NCI-H2196 (cell line): ENCODE data around the gene CACNA1D.

ENCODE experiments used
- DNase-seq: peaks from one replicate; lab custom pipeline; 2025; ENCODE audit not compliant: unreplicated experiment; lab: John Stamatoyannopoulos, UW

The CACNA1D gene

GRCh38 chr3:53803124-53803815, 308.9 kb downstream of the CACNA1D start:
- DNase-seq, result no peak

- DNase-seq, result no peak
These were observed 309.6 kb downstream of the CACNA1D start for GRCh38 chr3:53803816-53804695.

GRCh38 chr3:53804697-53805462, 310.5 kb downstream of the CACNA1D start:
- no peak for DNase-seq

- DNase-seq, result no peak
These were observed 311.2 kb downstream of the CACNA1D start for GRCh38 chr3:53805463-53806159.

- no peak for DNase-seq
These were observed 312.0 kb downstream of the CACNA1D start for GRCh38 chr3:53806182-53807116.

GRCh38 chr3:53807117-53807810, 312.9 kb downstream of the CACNA1D start:
- no peak for DNase-seq

- no peak for DNase-seq
These were observed 314.1 kb downstream of the CACNA1D start for GRCh38 chr3:53808496-53808895.

GRCh38 chr3:53809267-53809666, 314.9 kb downstream of the CACNA1D start:
- no peak for DNase-seq

GRCh38 chr3:53809764-53810400, 315.5 kb downstream of the CACNA1D start:
- no peak for DNase-seq

GRCh38 chr3:53811143-53811927, 316.9 kb downstream of the CACNA1D start:
- no peak for DNase-seq

GRCh38 chr3:53812434-53812833, 318.0 kb downstream of the CACNA1D start:
- no peak for DNase-seq

GRCh38 chr3:53813229-53813628, 318.8 kb downstream of the CACNA1D start:
- DNase-seq, result no peak

GRCh38 chr3:53813876-53814275, 319.5 kb downstream of the CACNA1D start:
- no peak for DNase-seq

GRCh38 chr3:53815067-53815466, 320.7 kb downstream of the CACNA1D start:
- DNase-seq, result no peak

- no peak for DNase-seq
These were observed 321.2 kb downstream of the CACNA1D start for GRCh38 chr3:53815651-53816050.

- no peak for DNase-seq
These were observed 322.0 kb downstream of the CACNA1D start for GRCh38 chr3:53816425-53816824.

- no peak for DNase-seq
These were observed 322.8 kb downstream of the CACNA1D start for GRCh38 chr3:53817211-53817610.

GRCh38 chr3:53817809-53818208, 323.4 kb downstream of the CACNA1D start:
- DNase-seq, result no peak
